Left ventricle myocardium inferior (tissue), 1 donor: ENCODE data around the gene IER3. TPM values are rescaled to one million over a fixed set of nuclear protein-coding genes. Genes with fewer than 3 reads are reported as not detected.
A peak's percentile ranks its signal among the peaks of the same experiment; 100 is the strongest.

Experiments used
- DNase-seq: peaks from one replicate; pipeline ENCODE4 v3.0.0-alpha.2; 2020
- H3K27ac ChIP-seq: fragments of 200-600 bp; replicated peaks from 2 replicates; pipeline ENCODE4 v1.8.0; 2021
- H3K27me3 ChIP-seq: fragments of 200-600 bp; 2 replicates; pipeline ENCODE4 v1.8.0; 2021; ENCODE audit warnings: low read depth
- H3K36me3 ChIP-seq: fragments of 200-600 bp; 2 replicates; pipeline ENCODE4 v1.8.0; 2021
- H3K4me1 ChIP-seq: fragments of 200-600 bp; 2 replicates; pipeline ENCODE4 v1.8.0; 2021
- H3K4me3 ChIP-seq: fragments of 200-600 bp; 2 replicates; pipeline ENCODE4 v1.8.0; 2021; ENCODE audit warnings: mild to moderate bottlenecking, moderate library complexity
- H3K9me3 ChIP-seq: fragments of 200-600 bp; replicated peaks from 2 replicates; pipeline ENCODE4 v1.8.0; 2021
- intact Hi-C: fragments of 100-400 bp; cut with micrococcal nuclease; formaldehyde crosslinking; loops from one replicate; pipeline ENCODE4 v1.11.0; 2022
- total RNA-seq: library from RNA; stranded (reverse); fragmentation: NEBNext Ultra II Directional; extraction: Animal tissue kit (Norgen Biotek cat#: 25700); gene quantifications from one replicate; pipeline ENCODE4 v1.2.1, GENCODE V29; 2021
- TF ChIP-seq, protein P1 (sequence below): fragments of 200-600 bp; IDR thresholded peaks from 2 replicates; pipeline ENCODE4 v1.8.0; 2021; ENCODE audit warnings: antibody characterized with exemption, mild to moderate bottlenecking, borderline replicate concordance
- donor health status: DM: no; HTN: yes; CAD: no; lungs with severe emphysema.

IER3 gene
- total RNA-seq, 1 donor from 2014 or later: 41.4 TPM

- no peaks in the 10 kb centered on the region for H3K27me3 ChIP-seq
- peaks cover 30% of the 10 kb centered on the region for H3K36me3 ChIP-seq
- H3K4me1 ChIP-seq: peaks cover 52% of the 10 kb centered on the region
- H3K9me3 ChIP-seq: no peaks in the 10 kb centered on the region
- TF ChIP-seq, protein P1, sequence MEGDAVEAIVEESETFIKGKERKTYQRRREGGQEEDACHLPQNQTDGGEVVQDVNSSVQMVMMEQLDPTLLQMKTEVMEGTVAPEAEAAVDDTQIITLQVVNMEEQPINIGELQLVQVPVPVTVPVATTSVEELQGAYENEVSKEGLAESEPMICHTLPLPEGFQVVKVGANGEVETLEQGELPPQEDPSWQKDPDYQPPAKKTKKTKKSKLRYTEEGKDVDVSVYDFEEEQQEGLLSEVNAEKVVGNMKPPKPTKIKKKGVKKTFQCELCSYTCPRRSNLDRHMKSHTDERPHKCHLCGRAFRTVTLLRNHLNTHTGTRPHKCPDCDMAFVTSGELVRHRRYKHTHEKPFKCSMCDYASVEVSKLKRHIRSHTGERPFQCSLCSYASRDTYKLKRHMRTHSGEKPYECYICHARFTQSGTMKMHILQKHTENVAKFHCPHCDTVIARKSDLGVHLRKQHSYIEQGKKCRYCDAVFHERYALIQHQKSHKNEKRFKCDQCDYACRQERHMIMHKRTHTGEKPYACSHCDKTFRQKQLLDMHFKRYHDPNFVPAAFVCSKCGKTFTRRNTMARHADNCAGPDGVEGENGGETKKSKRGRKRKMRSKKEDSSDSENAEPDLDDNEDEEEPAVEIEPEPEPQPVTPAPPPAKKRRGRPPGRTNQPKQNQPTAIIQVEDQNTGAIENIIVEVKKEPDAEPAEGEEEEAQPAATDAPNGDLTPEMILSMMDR: peak; percentile 66
- peak; percentile 100 for DNase-seq
- peak within 1 kb of the TSS; percentile 89 for H3K4me3 ChIP-seq
- intact Hi-C loops: no loop called here
- H3K27ac ChIP-seq: peak within 1 kb of the TSS; percentile 98
These were observed 27.1 kb downstream of the IER3 start, which contains the start of gene MDC1 for GRCh38 chr6:30717129-30717844. MDC1 (minus strand) TSS chr6:30717281; CDS start chr6:30715175, 2,106 bp downstream.

- peak overlapping the region; percentile 89 for H3K4me3 ChIP-seq
- no peaks in the 10 kb centered on the region for H3K9me3 ChIP-seq
- intact Hi-C loops: no loop called here
- peaks cover 47% of the 10 kb centered on the region for H3K4me1 ChIP-seq
- DNase-seq: no peak
- H3K27me3 ChIP-seq: no peaks in the 10 kb centered on the region
- TF ChIP-seq, protein P1: no peak
- peak overlapping the region; percentile 98 for H3K27ac ChIP-seq
- peaks cover 35% of the 10 kb centered on the region for H3K36me3 ChIP-seq
These were observed 27.5 kb downstream of the IER3 start for GRCh38 chr6:30716879-30717128.

DNA sequence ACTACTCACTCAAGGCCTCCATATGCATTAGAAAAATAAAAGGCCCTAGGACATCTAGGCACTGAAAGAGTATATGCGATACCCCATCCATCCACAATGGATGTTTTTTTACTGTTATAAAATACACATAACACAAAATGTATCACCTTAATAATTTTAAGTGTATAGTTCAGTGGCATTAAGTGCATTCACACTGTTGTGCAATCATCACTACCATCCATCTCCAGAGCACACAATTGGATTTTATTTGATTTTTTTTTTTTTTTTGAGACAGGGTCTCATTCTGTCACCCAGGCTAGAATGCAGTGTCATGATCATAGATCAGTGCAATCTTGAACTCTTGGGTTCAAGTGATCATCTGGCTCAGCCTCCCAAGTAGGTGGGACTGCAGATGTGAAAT lies 30.1 kb downstream of the IER3 start:
- H3K4me3 ChIP-seq: no peak overlapping the region
- H3K36me3 ChIP-seq: peaks cover 60% of the 10 kb centered on the region
- peaks cover 29% of the 10 kb centered on the region for H3K4me1 ChIP-seq
- no peaks in the 10 kb centered on the region for H3K27me3 ChIP-seq
- no peaks in the 10 kb centered on the region for H3K9me3 ChIP-seq
- no peak for DNase-seq
- TF ChIP-seq, protein P1: no peak
- no peak overlapping the region for H3K27ac ChIP-seq
- intact Hi-C loops: no loop called here

GRCh38 chr6:30712441-30712945 lies 31.9 kb downstream of the IER3 start:
- DNase-seq: no peak
- H3K27ac ChIP-seq: no peak overlapping the region
- H3K4me3 ChIP-seq: no peak overlapping the region
- no peaks in the 10 kb centered on the region for H3K27me3 ChIP-seq
- H3K9me3 ChIP-seq: no peaks in the 10 kb centered on the region
- peaks cover 74% of the 10 kb centered on the region for H3K36me3 ChIP-seq
- intact Hi-C loops: no loop called here
- TF ChIP-seq, protein P1: no peak
- peaks cover 12% of the 10 kb centered on the region for H3K4me1 ChIP-seq

- H3K4me1 ChIP-seq: peaks cover 9% of the 10 kb centered on the region
- TF ChIP-seq, protein P1: no peak
- no peak overlapping the region for H3K27ac ChIP-seq
- H3K36me3 ChIP-seq: peaks cover 80% of the 10 kb centered on the region
- no peak overlapping the region for H3K4me3 ChIP-seq
- no peak for DNase-seq
- no peaks in the 10 kb centered on the region for H3K9me3 ChIP-seq
- no peaks in the 10 kb centered on the region for H3K27me3 ChIP-seq
- intact Hi-C loops: no loop called here
These were observed 32.5 kb downstream of the IER3 start for GRCh38 chr6:30711758-30712380.
